ENCODE measurements around the gene WDR43. TPM values are rescaled to one million over a fixed set of nuclear protein-coding genes. Genes with fewer than 3 reads are reported as not detected.
"Not testable (repeated sequence)": the region's sequence is repeated elsewhere in the genome, so short reads cannot be mapped to it uniquely, and the experiment has no call there.

The WDR43 gene
- total RNA-seq, 4 donors from 2014 or later = 15.8 to 399 (median 46.0) TPM

- in situ Hi-C loops (cut with MboI; ENCODE audit: low pct_ligation_motif_present in 1 of 4, low pct_unique_long_range_greater_than_20kb in 1 of 4, low sequenced_read_pairs in 3 of 4) = no loop called here
- no peak for DNase-seq
- 81% methylated on average over 3 of the region's 3 CpGs; no CpG with 5 or more reads in 1 of the 2 donors for WGBS, 2 donors (ENCODE audit: low coverage in 1 of 2)
These were observed 82.1 kb downstream of the WDR43 start for GRCh38 chr2:28976584-28976983.

DNA sequence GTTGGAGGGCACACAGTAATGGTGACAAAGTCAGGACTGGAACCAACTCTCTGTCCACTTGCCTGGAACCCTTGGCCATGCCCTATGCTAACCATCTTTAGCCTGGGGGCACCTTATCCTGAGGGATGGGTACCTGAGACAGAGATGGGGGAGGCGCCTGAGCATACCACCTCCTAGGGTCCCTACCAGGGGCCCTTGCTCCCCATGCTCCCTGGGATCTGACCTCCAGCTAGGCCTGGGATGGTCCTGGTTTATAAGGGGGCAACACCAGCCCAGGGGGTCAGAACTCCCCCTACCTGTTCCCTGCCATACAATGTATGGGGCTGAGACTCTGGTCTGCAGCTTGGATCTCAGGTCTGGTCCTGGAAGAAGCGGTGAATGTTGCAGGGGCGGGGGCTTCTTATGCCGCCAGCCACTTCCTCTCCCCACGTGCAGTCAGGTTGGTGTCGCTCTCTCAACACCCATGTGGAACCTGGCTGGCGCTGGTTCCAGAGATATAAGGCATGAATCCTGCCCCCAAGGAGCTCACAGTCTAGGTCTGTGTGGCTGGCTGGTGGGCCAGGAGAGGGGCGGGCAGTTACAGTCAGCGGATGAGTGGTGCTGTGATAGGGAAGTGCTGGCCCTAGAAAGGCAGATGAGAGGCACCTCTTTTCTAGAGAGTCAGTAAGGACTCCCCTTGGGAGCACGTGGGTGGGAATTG, 82.9 kb downstream of the WDR43 start:
- in situ Hi-C loops (cut with MboI; ENCODE audit: low pct_ligation_motif_present in 1 of 4, low pct_unique_long_range_greater_than_20kb in 1 of 4, low sequenced_read_pairs in 3 of 4) = no loop called here
- Histone ChIP-seq H3K27ac (no peak overlapping the region), H3K4me3 (no peak overlapping the region), H3K36me3 (no peaks in the 10 kb centered on the region), H3K27me3 (no peaks in the 10 kb centered on the region), H3K9me3 (no peaks in the 10 kb centered on the region), H3K4me1 (peaks cover 0 to 14% (median 7%) of the 10 kb centered on the region in 4 donors)
- no peak for DNase-seq
- 91% methylated on average over 10 of the region's 10 CpGs; no CpG with 5 or more reads in 1 of the 2 donors for WGBS, 2 donors (ENCODE audit: low coverage in 1 of 2)
- intact Hi-C loops (cut with DNase I; ENCODE audit: low total_unique reads) = no loop called here
- TF ChIP-seq EP300 (IDR thresholded peaks at IDR 0.05; ENCODE audit: low read depth) (no peak), POLR2AphosphoS5 (IDR thresholded peaks at IDR 0.05) (no peak), POLR2A (IDR thresholded peaks at IDR 0.05) (no peak)
- TF ChIP-seq, protein P1, sequence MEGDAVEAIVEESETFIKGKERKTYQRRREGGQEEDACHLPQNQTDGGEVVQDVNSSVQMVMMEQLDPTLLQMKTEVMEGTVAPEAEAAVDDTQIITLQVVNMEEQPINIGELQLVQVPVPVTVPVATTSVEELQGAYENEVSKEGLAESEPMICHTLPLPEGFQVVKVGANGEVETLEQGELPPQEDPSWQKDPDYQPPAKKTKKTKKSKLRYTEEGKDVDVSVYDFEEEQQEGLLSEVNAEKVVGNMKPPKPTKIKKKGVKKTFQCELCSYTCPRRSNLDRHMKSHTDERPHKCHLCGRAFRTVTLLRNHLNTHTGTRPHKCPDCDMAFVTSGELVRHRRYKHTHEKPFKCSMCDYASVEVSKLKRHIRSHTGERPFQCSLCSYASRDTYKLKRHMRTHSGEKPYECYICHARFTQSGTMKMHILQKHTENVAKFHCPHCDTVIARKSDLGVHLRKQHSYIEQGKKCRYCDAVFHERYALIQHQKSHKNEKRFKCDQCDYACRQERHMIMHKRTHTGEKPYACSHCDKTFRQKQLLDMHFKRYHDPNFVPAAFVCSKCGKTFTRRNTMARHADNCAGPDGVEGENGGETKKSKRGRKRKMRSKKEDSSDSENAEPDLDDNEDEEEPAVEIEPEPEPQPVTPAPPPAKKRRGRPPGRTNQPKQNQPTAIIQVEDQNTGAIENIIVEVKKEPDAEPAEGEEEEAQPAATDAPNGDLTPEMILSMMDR (IDR thresholded peaks at IDR 0.05) = no peak

More at GRCh38 chr2:28976584-28976983, 82.1 kb downstream of the WDR43 start:
- H3K36me3 ChIP-seq = no peaks in the 10 kb centered on the region
- H3K4me3 ChIP-seq = no peak overlapping the region
- no peak for TF ChIP-seq POLR2AphosphoS5 (IDR thresholded peaks at IDR 0.05)
- no peak for TF ChIP-seq POLR2A (IDR thresholded peaks at IDR 0.05)
- TF ChIP-seq, protein P1 (IDR thresholded peaks at IDR 0.05) = no peak
- no peak for TF ChIP-seq EP300 (IDR thresholded peaks at IDR 0.05; ENCODE audit: low read depth)
- peaks cover 0 to 7% (median 4%) of the 10 kb centered on the region in 4 donors for H3K4me1 ChIP-seq
- H3K27ac ChIP-seq = no peak overlapping the region
- H3K27me3 ChIP-seq = no peaks in the 10 kb centered on the region
- no peaks in the 10 kb centered on the region for H3K9me3 ChIP-seq
- intact Hi-C loops (cut with DNase I; ENCODE audit: low total_unique reads) = no loop called here

GRCh38 chr2:28978001-28978400, 83.5 kb downstream of the WDR43 start:
- 50 to 86% methylated on average over 1 to 8 of the region's 8 CpGs for WGBS, 2 donors (ENCODE audit: low coverage in 1 of 2)
- H3K27ac ChIP-seq; intact Hi-C loops (cut with DNase I; ENCODE audit: low total_unique reads); DNase-seq; H3K9me3 ChIP-seq; H3K36me3 ChIP-seq; H3K4me3 ChIP-seq; H3K27me3 ChIP-seq; in situ Hi-C loops (cut with MboI; ENCODE audit: low pct_ligation_motif_present in 1 of 4, low pct_unique_long_range_greater_than_20kb in 1 of 4, low sequenced_read_pairs in 3 of 4): not testable (repeated sequence)
- peaks cover 0 to 18% (median 7%) of the 10 kb centered on the region in 4 donors for H3K4me1 ChIP-seq

GRCh38 chr2:28978606-28979005, 84.1 kb downstream of the WDR43 start:
- no peak overlapping the region for H3K4me3 ChIP-seq
- no peaks in the 10 kb centered on the region for H3K9me3 ChIP-seq
- no peak overlapping the region for H3K27ac ChIP-seq
- H3K36me3 ChIP-seq = no peaks in the 10 kb centered on the region
- in situ Hi-C loops (cut with MboI; ENCODE audit: low pct_ligation_motif_present in 1 of 4, low pct_unique_long_range_greater_than_20kb in 1 of 4, low sequenced_read_pairs in 3 of 4) = no loop called here
- intact Hi-C loops (cut with DNase I; ENCODE audit: low total_unique reads) = no loop called here
- TF ChIP-seq POLR2AphosphoS5 (IDR thresholded peaks at IDR 0.05) (no peak), POLR2A (IDR thresholded peaks at IDR 0.05) (no peak), EP300 (IDR thresholded peaks at IDR 0.05; ENCODE audit: low read depth) (no peak)
- TF ChIP-seq, protein P1 (IDR thresholded peaks at IDR 0.05) = no peak
- H3K27me3 ChIP-seq = no peaks in the 10 kb centered on the region
- WGBS, 2 donors (ENCODE audit: low coverage in 1 of 2) = 69 to 71% methylated on average over 3 to 6 of the region's 6 CpGs
- H3K4me1 ChIP-seq = peaks cover 0 to 18% (median 7%) of the 10 kb centered on the region in 4 donors
- DNase-seq = no peak

Measured in transverse colon (tissue), 4 donors.